DOHH2 (cell line): Measurements from ENCODE around the gene TCP10L.

Experiments used
- H3F3A ChIP-seq: fragments of 200-600 bp; sonication (generic), shearing (Covaris generic); 2 replicates; pipeline ENCODE4 v1.6.0; 2016; ENCODE audit warnings: antibody characterized with exemption, mild to moderate bottlenecking; ENCODE audit not compliant: control insufficient read depth, insufficient read depth
- H3K27ac ChIP-seq: fragments of 200-600 bp; sonication (generic); 2 replicates; pipeline ENCODE4 v1.5.1; 2014; ENCODE audit warnings: low read depth, mild to moderate bottlenecking, low read length, moderate library complexity
- H3K27me3 ChIP-seq: fragments of 200-600 bp; sonication (generic); 2 replicates; pipeline ENCODE4 v1.6.1; 2014; ENCODE audit warnings: mild to moderate bottlenecking, low read length, mixed read lengths; ENCODE audit not compliant: control insufficient read depth
- H3K36me3 ChIP-seq: fragments of 200-600 bp; sonication (generic); 2 replicates; pipeline ENCODE4 v1.6.1; 2014; ENCODE audit warnings: mild to moderate bottlenecking, low read length, moderate library complexity, mixed read lengths; ENCODE audit not compliant: control insufficient read depth
- H3K4me1 ChIP-seq: fragments of 200-600 bp; sonication (generic); 2 replicates; pipeline ENCODE4 v1.6.1; 2014; ENCODE audit warnings: mild to moderate bottlenecking, low read length, mixed read lengths; ENCODE audit not compliant: control insufficient read depth
- H3K4me2 ChIP-seq: fragments of 200-600 bp; sonication (generic); 2 replicates; pipeline ENCODE4 v1.6.0; 2014; ENCODE audit warnings: mild to moderate bottlenecking, low read length, moderate library complexity
- H3K4me3 ChIP-seq: fragments of 200-600 bp; sonication (generic); 2 replicates; pipeline ENCODE4 v1.5.1; 2014; ENCODE audit warnings: mild to moderate bottlenecking, low read length, mixed read lengths
- H3K79me2 ChIP-seq: fragments of 200-600 bp; sonication (generic); 2 replicates; pipeline ENCODE4 v1.6.1; 2014; ENCODE audit warnings: mild to moderate bottlenecking, low read length, mixed read lengths; ENCODE audit not compliant: control insufficient read depth
- H3K9me2 ChIP-seq: fragments of 200-600 bp; sonication (generic); replicated peaks from 2 replicates; pipeline ENCODE4 v1.6.1; 2014; ENCODE audit warnings: mild to moderate bottlenecking, low read length, mixed read lengths; ENCODE audit not compliant: control insufficient read depth
- H3K9me3 ChIP-seq: fragments of 200-600 bp; sonication (generic); 2 replicates; pipeline ENCODE4 v1.6.1; 2014; ENCODE audit warnings: antibody characterized with exemption, low read length, mixed read lengths; ENCODE audit not compliant: control insufficient read depth, insufficient read depth
- H4K20me1 ChIP-seq: fragments of 200-600 bp; sonication (generic); 2 replicates; pipeline ENCODE4 v1.6.0; 2014; ENCODE audit warnings: low read depth, mild to moderate bottlenecking, antibody characterized with exemption, low read length, moderate library complexity; ENCODE audit not compliant: control insufficient read depth, insufficient read depth
- EZH2phosphoT487 ChIP-seq: fragments of 200-600 bp; sonication (generic); IDR thresholded peaks from 2 replicates; pipeline ENCODE4 v1.6.1; 2017; ENCODE audit warnings: borderline replicate concordance, mild to moderate bottlenecking, antibody characterized with exemption, low read length, moderate library complexity, mixed read lengths
- TF ChIP-seq, protein P1 (sequence below): fragments of 200-600 bp; sonication (generic); IDR thresholded peaks from one replicate; pipeline ENCODE4 v1.5.1; 2014; ENCODE audit warnings: antibody characterized with exemption, mild to moderate bottlenecking, low read depth, low read length; ENCODE audit not compliant: poor library complexity, severe bottlenecking

The TCP10L gene

DNA sequence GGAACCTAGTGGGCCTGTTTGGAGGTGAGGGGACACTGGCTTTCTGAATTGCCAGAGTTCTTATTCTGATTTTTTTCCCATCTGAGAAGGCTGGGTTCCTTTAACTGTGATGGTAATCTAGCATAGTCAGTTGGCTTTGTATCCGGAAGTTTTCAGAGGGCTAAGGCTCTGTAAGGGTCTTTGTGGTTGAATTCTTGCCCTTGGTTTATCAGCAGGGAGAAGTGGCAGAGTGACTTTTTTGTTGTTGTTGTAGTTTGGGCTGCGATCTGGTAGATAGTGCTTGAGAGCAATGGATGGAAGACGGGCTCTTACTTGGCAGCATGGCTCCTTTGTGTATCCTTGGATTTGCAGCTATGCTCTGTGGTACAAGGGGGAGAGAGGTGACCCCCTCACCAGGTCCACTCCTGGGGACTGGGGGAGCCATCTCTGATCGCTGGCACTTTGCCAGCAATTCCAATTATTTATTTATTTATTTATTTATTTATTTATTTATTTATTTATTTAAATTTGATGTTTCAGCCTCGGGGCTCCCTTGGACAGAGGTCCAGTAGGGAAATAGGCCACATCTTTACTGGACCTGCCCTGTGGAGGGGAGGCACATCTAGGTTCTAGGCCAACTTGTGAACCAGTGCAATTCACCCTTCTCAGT is 18.5 kb downstream of the TCP10L start:
- Histone ChIP-seq H3K27me3 (peaks cover 11% of the 10 kb centered on the region), H3K9me3 (no peaks in the 10 kb centered on the region), H3K4me3 (no peak overlapping the region), H3K27ac (no peak overlapping the region), H3K36me3 (no peaks in the 10 kb centered on the region), H3K4me1 (peaks cover 13% of the 10 kb centered on the region), H4K20me1 (no peaks in the 10 kb centered on the region), H3K79me2 (no peaks in the 10 kb centered on the region), H3K4me2 (no peak overlapping the region), H3K9me2 (no peaks in the 10 kb centered on the region), H3F3A (no peaks in the 10 kb centered on the region)
- TF ChIP-seq, protein P1, sequence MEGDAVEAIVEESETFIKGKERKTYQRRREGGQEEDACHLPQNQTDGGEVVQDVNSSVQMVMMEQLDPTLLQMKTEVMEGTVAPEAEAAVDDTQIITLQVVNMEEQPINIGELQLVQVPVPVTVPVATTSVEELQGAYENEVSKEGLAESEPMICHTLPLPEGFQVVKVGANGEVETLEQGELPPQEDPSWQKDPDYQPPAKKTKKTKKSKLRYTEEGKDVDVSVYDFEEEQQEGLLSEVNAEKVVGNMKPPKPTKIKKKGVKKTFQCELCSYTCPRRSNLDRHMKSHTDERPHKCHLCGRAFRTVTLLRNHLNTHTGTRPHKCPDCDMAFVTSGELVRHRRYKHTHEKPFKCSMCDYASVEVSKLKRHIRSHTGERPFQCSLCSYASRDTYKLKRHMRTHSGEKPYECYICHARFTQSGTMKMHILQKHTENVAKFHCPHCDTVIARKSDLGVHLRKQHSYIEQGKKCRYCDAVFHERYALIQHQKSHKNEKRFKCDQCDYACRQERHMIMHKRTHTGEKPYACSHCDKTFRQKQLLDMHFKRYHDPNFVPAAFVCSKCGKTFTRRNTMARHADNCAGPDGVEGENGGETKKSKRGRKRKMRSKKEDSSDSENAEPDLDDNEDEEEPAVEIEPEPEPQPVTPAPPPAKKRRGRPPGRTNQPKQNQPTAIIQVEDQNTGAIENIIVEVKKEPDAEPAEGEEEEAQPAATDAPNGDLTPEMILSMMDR: no peak

DNA sequence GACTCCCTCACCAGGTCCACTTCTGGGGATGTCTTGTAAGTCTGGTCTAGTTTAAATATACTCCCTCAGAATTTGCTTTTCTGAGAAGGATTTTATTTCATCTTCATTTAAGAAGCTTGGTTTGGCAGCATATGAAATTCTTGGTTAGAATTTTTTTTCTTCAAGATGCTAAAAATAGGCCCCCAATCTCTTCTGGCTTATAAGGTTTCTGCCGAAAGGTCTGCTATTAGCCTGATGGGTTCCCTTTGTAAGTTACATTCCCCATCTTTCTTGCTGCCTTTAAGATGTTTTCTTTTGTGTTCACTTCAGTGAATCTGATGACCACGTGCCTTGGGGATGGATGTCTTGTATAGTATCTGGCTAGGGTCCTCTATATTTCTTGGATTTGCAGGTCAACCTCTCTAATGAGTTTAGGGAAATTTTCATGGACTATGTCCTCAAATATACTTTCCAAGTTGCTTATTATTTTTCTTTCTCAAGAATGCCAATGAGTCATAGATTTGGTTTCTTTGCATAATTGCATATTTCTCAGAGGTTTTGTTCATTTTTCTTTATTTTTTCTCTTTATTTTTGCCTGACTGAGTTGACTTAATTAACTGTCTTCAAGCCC is 19.4 kb downstream of the TCP10L start:
- Histone ChIP-seq H3K9me2 (no peaks in the 10 kb centered on the region), H3K36me3 (no peaks in the 10 kb centered on the region), H3K4me1 (peaks cover 13% of the 10 kb centered on the region), H3K79me2 (no peaks in the 10 kb centered on the region), H3K9me3 (no peaks in the 10 kb centered on the region), H3K27ac (no peak overlapping the region), H3K27me3 (peaks cover 11% of the 10 kb centered on the region), H4K20me1 (no peaks in the 10 kb centered on the region), H3K4me3 (no peak overlapping the region), H3F3A (no peaks in the 10 kb centered on the region), H3K4me2 (no peak overlapping the region)
- no peak for TF ChIP-seq EZH2phosphoT487
- TF ChIP-seq, protein P1: no peak

DNA sequence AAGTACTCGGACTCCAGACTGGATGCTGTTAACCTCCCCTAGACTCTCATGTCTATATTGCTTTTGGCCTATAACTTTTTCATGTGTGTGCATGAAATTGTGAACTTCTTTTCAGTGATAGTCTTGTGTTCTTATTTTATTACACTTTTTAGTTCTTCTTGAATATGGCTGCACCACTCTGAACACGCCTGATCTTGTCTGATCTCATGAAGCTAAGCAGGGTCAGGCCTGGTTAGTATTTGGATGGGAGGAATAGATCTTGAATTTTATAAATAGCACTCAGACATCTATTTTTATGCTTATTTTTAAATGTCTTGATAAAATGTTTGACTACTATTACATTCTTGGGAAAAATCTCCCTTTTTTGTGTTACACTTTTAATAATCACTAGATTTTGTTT is 22.4 kb downstream of the TCP10L start:
- H3K9me2 ChIP-seq: no peaks in the 10 kb centered on the region
- H3K4me2 ChIP-seq: no peak overlapping the region
- no peaks in the 10 kb centered on the region for H3K27me3 ChIP-seq
- no peaks in the 10 kb centered on the region for H3K9me3 ChIP-seq
- H3K4me1 ChIP-seq: no peaks in the 10 kb centered on the region
- H3K27ac ChIP-seq: no peak overlapping the region
- no peaks in the 10 kb centered on the region for H3K79me2 ChIP-seq
- no peak overlapping the region for H3K4me3 ChIP-seq
- H3K36me3 ChIP-seq: no peaks in the 10 kb centered on the region
- no peaks in the 10 kb centered on the region for H3F3A ChIP-seq
- TF ChIP-seq EZH2phosphoT487: no peak
- TF ChIP-seq, protein P1: no peak
- H4K20me1 ChIP-seq: no peaks in the 10 kb centered on the region
